GM19328 (cell line): ENCODE measurements around the gene PLK5.

Source experiments
- ATAC-seq: cut with Tn5 transposase; IDR thresholded peaks from one replicate; pipeline ENCODE4 v1.9.1; 2021; ENCODE audit warnings: mild to moderate bottlenecking, moderate library complexity; ENCODE audit not compliant: unreplicated experiment

Gene PLK5

DNA sequence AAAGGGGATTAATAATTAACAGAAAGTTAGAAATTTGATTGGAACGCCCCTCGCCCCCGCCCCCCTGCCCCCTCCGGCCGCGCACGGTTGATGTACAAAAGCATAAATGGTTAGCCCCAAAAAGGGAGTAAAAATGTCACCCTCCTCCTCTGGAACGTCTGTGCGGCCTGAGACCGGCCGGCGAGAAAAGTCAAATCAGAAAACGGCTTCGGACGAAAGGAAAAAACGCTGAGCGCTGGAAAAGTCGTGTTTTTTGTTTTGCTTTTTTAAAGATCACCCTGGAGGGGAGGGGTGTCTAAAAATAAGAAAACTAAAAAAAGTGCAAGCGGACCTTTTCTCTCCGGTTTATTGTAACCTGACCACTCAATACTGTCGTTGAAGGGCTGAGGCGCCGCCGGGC, 31.1 kb downstream of the PLK5 start:
- ATAC-seq, result no peak

GRCh38 chr19:1555487-1556389, 31.9 kb downstream of the PLK5 start:
- no peak for ATAC-seq

GRCh38 chr19:1556390-1557070, 32.7 kb downstream of the PLK5 start:
- ATAC-seq, result no peak

DNA sequence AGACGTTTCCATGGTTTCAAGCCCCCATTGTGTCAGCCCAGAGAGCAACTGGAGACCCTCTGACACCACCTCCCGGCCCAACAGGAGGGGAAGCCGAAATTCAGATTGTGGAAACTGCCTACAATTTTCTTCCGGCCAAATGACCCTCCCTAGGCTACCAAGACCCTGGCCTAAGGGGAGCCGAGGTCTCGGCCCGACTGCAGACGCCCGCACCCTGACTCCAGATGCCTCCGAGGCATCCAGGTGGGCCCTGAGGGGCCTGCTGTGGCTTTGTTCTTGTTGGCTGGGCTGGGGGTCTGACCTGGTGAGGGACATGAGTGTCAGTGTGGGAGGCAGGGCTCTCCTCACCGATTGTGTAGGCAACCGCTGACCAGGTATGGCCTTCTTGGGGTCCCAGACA, 34.7 kb downstream of the PLK5 start:
- ATAC-seq, result no peak

- ATAC-seq, result no peak
These were observed 36.5 kb downstream of the PLK5 start for GRCh38 chr19:1560286-1560882.

DNA sequence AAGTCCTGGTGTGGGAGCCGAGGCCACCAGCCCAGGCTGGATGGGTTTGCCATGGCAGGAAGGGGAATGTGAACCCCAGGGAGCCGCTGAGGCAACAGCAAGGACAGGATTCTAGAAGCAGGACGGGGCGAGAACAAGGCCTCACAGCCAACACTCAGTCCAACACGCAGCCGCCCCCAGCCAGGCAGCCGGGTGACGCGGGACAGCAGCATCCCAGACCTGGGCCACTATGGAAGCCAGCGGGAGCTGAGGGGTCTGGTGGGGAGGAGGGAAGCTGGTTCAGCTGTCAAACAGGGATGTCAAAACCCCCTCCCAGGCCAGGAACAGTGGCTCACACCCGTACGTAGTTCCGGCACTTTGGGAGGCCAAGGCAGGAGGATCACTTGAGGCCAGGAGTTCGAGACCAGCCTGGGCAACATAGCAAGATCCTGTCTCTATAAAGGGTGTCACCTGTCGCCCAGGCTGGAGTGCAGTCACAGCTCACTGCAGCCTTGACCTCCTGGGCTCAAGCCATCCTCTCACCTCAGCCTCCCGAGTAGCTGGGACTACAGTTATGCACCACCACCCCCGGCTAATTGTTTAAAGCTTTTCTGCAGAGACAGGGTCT, 37.5 kb downstream of the PLK5 start:
- ATAC-seq, result no peak

DNA sequence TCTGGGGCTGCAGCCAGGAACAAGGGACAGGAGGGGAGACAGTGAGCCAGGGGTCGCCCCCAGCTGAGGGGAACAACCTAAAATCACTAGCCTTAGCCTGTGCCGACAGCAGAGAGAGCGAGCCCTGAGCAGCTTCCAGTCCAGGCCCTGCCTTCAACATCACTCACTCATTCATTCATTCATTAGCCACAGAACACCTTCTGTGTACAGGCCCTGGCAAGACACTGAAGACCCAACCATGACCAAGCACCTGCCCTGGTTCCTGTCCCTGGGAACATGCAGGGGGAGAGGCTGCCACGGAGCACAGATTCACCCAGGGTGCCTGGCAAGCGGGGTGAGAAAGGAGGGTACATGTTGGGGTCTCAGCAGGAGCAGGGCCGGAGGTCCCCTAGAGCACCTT, 39.4 kb downstream of the PLK5 start:
- no peak for ATAC-seq

DNA sequence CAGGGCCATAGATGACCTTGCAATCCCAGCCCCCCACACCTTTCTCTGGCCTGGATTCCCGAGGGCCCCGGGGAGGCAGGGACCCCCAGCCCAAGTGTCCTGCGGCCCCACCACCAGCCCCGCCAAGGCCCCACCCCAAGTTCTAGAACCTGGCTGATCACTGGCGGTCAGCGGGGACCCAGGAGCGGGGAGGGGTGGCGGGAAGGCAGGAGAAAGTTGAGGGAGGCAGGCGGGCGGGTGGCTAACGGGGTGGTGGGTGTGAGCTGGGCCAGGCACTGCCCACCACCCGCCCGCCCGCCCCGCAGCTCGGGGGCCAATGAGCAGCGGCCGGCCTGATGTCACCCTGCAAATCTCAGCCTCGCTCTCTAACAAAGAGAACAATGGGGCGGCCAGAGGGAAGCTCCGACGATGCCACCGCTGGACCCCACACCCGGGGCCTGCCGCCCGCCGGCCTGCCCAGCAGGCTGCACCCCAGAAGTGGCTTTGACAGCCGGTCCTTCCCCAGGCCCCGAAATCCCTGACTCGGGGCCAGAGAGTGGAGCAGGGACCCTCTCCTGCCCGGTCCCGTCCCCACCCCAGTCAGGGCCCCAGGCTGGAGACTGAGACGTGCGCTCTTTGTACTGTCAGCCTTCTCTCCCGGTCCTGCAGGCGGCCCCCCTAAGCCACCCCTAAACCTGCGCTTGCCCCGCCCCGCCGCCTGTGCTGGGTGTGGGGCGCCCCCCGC, 42.7 kb downstream of the PLK5 start:
- ATAC-seq, result no peak

GRCh38 chr19:1567116-1567847, 43.4 kb downstream of the PLK5 start:
- ATAC-seq, result no peak

DNA sequence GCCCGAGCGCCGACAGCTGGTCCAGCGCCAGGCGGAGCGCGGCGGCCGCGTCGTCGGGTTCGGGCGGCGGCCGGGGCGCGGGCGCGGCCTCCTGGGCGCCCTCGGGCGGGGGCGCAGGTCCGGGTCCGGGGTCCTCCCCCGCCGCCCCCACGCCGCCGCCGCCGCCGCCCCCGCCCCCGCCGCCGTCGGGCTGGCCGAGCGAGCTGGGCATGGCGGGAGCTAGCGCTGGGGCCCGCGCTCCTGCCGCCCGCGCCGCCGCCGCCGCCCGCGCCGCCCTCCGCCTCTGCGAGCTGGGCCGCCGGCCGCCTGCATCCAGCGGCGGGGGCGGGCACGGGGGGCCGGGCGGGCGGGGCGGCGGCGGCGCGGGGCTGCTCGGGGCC, 44.0 kb downstream of the PLK5 start:
- peak; percentile 17 for ATAC-seq

GRCh38 chr19:1568320-1569019, 44.6 kb downstream of the PLK5 start, which contains the start of gene MEX3D:
TSS of gene MEX3D (minus strand) at chr19:1568325. CDS start at chr19:1568058, 267 bp downstream.
- ATAC-seq, result peak; percentile 58

DNA sequence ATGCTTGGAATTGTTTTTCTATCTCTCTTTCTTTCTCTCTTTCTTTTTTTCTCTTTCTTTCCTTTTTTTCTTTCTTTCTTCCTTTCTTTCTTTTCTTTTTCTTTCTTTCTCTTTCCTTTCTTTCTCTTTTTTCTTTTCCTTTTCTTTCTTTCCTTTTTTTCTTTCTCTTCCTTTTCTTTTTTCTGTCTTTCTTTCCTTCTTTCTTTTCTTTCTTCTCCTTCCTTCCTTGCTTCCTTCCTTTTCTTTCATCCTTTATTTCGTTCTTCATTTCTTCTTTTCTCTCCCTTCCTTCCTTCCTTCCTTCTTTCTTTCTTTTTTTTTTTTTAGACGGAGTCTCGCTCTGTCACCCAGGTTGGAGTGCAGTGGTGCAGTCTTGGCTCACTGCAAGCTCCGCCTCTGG, 46.1 kb downstream of the PLK5 start:
- ATAC-seq, result no peak

- ATAC-seq, result no peak
These were observed 47.0 kb downstream of the PLK5 start for GRCh38 chr19:1570836-1571235.

GRCh38 chr19:1571358-1571757, 47.5 kb downstream of the PLK5 start:
- no peak for ATAC-seq

DNA sequence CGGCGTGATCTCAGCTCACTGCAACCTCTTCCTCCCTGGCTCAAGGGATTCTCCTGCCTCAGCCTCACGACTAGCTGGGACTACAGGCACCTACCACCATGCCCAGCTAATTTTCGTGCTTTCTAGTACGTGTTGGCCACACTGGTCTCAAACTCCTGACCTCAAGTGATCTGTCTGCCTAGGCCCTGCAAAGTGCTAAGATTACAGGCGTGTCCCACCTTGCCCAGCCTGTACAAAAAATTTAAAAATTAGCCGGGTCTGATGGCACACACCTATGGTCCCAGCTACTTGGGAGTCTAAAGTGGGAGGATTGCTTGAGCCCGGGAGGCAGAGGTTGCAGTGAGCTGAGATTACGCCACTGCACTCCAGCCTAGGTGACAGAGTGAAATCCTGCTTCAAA, 48.9 kb downstream of the PLK5 start:
- ATAC-seq, result no peak

DNA sequence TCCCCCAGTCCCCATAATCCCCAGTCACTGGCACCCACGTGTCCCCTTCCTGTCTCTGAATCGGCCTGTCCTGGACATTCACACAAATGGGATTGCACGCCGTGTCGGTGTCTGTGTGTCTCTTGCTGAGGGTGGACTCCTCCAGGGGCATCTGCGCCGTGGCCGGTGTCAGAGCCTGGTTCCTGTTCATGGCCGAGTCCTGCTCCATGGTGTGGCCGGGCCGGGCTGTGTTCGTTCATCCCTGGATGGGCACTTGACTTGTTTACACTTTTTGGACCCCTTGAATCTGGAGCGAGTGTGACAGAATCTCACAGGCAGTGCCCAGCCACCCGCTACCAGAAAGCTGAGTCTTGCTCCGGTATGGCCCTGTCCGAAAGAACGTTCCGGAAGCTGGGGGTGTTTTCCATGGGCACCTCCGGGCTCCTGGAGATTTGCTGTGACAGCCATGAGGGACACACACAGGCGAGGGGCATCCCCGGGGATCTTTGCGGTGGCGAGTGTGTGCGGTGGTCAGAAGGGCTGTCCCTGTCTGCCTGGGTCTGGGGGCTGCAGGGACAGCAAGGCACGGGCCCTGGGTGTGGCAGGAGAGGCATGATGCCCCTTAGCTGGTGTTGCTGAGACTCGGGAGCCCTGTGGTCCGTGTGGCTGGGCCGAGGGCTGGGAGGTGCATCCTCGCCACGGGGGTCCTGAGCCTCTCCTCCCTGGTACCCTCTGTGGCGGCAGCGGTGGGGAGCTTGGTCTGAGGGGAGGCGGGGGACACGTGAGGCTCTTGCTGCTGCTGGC, 50.7 kb downstream of the PLK5 start:
- ATAC-seq, result no peak

DNA sequence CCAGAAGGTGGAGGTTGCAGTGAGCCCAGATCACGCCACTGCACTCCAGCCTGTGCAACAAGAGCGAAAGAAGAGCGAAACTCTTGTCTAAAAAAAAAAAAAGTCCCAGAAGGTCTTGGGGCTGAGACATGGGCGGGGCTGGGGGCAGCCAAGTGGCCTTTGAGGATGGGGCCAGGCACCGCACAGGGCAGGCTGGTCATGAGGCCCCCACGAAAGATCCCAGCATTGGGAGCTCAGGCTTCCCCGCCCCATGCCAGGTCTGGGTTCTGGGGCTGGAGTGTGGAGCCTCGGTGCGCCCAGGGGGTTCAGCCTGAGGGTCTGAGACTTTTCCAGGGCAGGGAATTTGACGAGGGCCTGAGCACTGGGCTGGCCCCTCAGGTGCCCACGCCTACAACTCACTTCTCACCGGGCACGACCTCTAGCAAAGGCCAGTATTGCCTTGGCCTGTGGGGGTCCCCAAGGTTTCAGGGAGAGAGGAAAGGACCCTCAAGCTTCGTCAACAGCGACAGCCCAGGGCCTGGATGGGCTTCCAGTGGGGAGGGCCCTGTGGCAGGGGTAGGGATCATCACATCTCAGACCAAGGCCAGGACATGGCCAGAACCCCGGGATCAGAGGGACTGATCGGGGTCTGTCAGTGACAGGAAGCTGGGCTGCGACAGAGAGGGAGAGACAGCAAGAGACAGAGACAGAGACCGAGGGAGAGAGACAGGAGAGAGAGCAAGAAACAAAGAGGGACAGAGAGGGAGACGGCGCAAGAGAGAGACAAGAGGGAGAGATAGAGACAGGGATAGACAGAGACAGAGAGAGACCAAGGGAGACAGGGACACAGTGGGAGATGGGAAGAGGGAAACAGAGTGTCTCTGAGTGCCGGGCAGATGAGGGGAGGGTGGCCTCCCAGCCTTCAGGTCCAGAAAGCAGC, 51.7 kb downstream of the PLK5 start:
- no peak for ATAC-seq
